GM21576 (cell line): ENCODE measurements around the gene RBM17.
"Not testable (repeated sequence)": the region's sequence is repeated elsewhere in the genome, so short reads cannot be mapped to it uniquely, and the experiment has no call there.

ENCODE experiments used
- ATAC-seq: cut with Tn5 transposase; IDR thresholded peaks from one replicate; pipeline ENCODE4 v1.9.1; 2021; ENCODE audit warnings: mild to moderate bottlenecking, moderate library complexity; ENCODE audit not compliant: unreplicated experiment

RBM17 gene

DNA sequence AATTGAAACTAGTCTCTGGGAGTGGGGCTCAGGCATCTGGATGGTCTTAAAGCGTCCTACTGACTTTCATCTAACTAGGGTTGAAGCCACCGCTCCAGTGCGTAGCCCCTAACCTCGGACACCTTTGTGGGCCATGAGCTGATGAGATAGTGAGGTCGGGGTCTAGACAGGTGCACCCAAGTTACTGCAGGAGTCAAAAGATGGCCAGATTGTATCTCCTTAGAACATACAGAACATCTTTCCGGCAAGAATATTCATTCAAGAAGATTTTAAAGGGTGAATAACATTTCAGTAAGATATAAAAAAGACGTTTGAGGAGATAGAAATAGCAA, 20.6 kb downstream of the RBM17 start:
- no peak for ATAC-seq

DNA sequence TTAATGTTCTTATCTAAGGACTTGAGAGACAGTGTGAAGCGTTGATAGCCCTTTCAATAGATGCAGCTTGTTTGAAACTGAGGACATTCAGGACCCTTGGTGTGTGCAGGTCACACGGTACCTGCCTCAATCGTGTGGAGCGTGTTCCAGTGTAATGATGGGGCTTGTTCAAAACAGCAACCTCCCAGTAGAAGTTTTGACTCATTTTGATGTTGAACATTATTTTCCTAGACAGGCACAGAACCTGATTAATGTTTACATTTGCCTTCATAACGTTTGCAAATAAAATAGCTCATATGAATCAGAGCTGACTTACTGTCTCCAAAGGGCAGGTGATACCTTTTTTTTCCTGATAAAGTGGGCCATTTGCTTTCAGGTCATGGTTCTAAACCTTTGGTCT, 21.3 kb downstream of the RBM17 start:
- ATAC-seq = no peak

GRCh38 chr10:6112893-6113292, 24.1 kb downstream of the RBM17 start:
- ATAC-seq = no peak

- no peak for ATAC-seq
Measured at GRCh38 chr10:6114299-6114698, 25.5 kb downstream of the RBM17 start.

DNA sequence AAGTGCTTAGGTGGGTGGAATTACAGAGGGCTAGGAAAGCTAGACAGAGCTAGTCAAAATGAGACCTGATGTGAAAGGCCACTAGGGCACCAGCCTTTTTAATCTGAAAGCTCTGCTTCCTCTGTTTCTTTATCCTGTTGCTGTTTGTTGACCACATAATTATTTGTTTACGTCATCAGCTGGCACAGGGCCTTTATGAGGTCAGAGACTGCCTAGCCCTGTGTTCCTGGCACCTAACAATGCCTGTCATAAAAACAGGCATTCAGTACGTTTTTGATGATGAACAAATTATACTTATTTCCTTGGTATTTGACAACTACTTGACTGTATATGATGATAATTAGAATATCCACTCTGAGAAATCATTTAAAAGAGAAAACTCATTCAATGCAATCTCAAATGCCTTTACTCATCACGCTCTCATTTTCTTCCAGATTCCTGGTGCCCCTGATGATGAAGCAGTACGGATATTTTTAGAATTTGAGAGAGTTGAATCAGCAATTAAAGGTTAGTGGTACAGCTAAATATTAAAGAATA, 26.0 kb downstream of the RBM17 start:
- ATAC-seq = no peak

- no peak for ATAC-seq
Measured at GRCh38 chr10:6115411-6115810, 26.6 kb downstream of the RBM17 start.

- ATAC-seq = no peak
Measured at GRCh38 chr10:6115824-6116350, 27.1 kb downstream of the RBM17 start.

DNA sequence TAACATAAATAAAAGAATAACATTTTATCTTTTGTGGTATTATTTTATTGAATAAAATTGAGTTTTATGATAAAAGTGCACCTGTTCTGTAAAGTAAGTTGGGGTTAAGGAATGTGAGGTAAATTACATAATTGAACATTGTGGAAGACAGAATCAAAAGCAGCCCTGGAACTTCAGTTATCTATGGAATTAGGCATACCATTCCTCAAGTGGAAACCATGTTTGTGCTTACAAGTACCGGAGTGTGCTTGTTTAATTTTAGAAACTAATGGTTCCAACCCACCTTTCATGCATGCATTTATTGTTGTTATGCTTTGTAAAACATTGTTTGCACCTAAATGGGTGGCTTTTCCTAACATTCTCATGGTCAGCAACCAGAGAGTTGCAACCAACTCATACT, 28.0 kb downstream of the RBM17 start:
- no peak for ATAC-seq

GRCh38 chr10:6117711-6118110, 28.9 kb downstream of the RBM17 start:
- ATAC-seq = no peak

GRCh38 chr10:6119423-6119822, 30.6 kb downstream of the RBM17 start:
- no peak for ATAC-seq

- no peak for ATAC-seq
Measured at GRCh38 chr10:6119962-6120361, 31.1 kb downstream of the RBM17 start.

GRCh38 chr10:6120691-6121090, 31.9 kb downstream of the RBM17 start:
- ATAC-seq = no peak

GRCh38 chr10:6121146-6121545, 32.3 kb downstream of the RBM17 start:
- no peak for ATAC-seq

- no peak for ATAC-seq
Measured at GRCh38 chr10:6123532-6123931, 34.7 kb downstream of the RBM17 start.

- ATAC-seq = no peak
Measured at GRCh38 chr10:6124666-6125065, 35.8 kb downstream of the RBM17 start.

GRCh38 chr10:6127461-6127860, 38.6 kb downstream of the RBM17 start:
- not testable (repeated sequence) for ATAC-seq

DNA sequence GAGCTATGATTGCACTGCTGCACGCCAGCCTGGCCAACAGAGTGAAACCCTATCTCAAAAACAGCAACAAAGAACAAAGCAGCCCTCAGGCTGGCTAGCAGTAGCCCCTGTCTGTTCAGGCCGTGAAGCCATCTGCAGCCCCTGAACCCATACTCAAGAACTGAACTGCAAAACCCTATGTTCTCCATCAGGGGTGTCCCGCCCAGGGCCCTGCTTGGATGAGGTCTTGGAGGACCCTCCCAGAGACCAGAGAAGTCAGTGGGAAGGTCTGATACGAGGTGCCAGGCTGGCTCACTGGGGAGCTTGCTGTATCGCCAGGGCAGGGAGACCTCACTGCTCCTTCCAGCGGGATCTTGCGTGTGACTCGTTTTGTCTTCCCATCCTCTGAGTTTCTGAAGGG, 39.3 kb downstream of the RBM17 start:
- no peak for ATAC-seq

- ATAC-seq = no peak
Measured at GRCh38 chr10:6128591-6129251, 39.9 kb downstream of the RBM17 start.

GRCh38 chr10:6130848-6131470, 42.1 kb downstream of the RBM17 start:
- ATAC-seq = no peak

- no peak for ATAC-seq
Measured at GRCh38 chr10:6133331-6134098, 44.7 kb downstream of the RBM17 start.

DNA sequence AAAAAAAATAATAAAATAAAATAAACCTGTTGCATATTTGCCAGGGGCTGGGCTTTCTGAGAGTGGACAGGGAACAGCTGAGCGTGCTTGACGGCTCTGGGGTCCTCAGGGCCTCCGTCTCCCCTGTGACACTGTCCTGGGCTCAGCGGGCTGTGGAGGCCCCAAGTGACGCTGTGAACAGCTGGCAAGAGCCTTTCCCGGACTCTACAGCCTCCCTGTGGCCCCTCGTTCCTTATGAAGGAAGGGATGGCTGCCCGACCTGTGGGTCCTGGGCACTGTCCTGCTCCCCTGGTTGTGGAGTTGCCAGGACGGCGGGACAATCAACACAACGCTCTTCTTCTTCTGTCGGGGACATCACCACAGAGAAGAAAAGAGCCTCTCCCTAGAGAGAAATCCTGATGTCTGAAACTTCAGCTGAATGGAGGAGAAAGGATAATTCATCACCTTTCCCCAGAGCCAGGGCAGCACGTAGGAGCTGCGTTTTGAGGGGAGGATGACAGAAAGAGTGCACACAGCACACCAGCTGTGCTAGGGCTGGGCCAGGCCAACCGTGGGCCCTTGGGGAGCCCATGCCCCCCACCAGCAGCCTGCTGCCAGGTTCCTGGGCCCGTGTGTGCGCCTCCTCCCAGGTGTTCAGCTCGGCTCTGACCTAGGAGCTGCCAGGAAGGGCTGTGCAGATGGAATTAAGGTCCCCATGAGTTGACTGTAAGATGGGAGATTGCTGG, 45.4 kb downstream of the RBM17 start:
- no peak for ATAC-seq
